GM18526 (cell line): Measurements from ENCODE around the gene RNF183.

Source experiments
- POLR2A ChIP-seq: IDR thresholded peaks from 3 replicates; pipeline ENCODE4 v1.6.1; 2011; ENCODE audit not compliant: insufficient read length; ENCODE audit errors: extremely low read depth

The RNF183 gene

GRCh38 chr9:113298924-113299770 is 4.0 kb downstream of the RNF183 start:
- TF ChIP-seq POLR2A = no peak

GRCh38 chr9:113298311-113298710 is 4.9 kb downstream of the RNF183 start:
- TF ChIP-seq POLR2A = no peak

- TF ChIP-seq POLR2A = no peak
Observed at GRCh38 chr9:113296796-113297558, 6.2 kb downstream of the RNF183 start.

GRCh38 chr9:113293285-113293878 is 9.8 kb downstream of the RNF183 start:
- TF ChIP-seq POLR2A = no peak

GRCh38 chr9:113290052-113290607 is 13.0 kb downstream of the RNF183 start:
- no peak for TF ChIP-seq POLR2A

- no peak for TF ChIP-seq POLR2A
Observed at GRCh38 chr9:113289091-113289490, 14.1 kb downstream of the RNF183 start.

- no peak for TF ChIP-seq POLR2A
Observed at GRCh38 chr9:113281356-113281755, 21.8 kb downstream of the RNF183 start.

GRCh38 chr9:113278840-113279239 is 24.3 kb downstream of the RNF183 start:
- no peak for TF ChIP-seq POLR2A

GRCh38 chr9:113275157-113276131 is 27.7 kb downstream of the RNF183 start, which contains the start of the genes CDC26 and PRPF4:
Gene CDC26, minus strand, starts transcription at chr9:113275572. Its CDS starts 3,065 bp downstream, at chr9:113272507.
Gene PRPF4, plus strand, starts transcription at chr9:113275658. Its CDS starts 86 bp downstream, at chr9:113275744.
- TF ChIP-seq POLR2A = peak; percentile 96

- TF ChIP-seq POLR2A = no peak
Observed at GRCh38 chr9:113274474-113275156, 28.6 kb downstream of the RNF183 start.

GRCh38 chr9:113269871-113270270 is 33.3 kb downstream of the RNF183 start:
- no peak for TF ChIP-seq POLR2A

- TF ChIP-seq POLR2A = no peak
Observed at GRCh38 chr9:113269355-113269754, 33.8 kb downstream of the RNF183 start.

GRCh38 chr9:113267911-113268566 is 35.1 kb downstream of the RNF183 start:
- TF ChIP-seq POLR2A = no peak
